Right lobe of liver (tissue), 4 donors: ENCODE measurements around the gene TARDBP.

Experiments used
- CTCF ChIP-seq, 4 donors: fragments of 200-600 bp in 3 of 4; fragments of 450-650 bp in 1 of 4; IDR thresholded peaks; one replicate each; pipeline versions ENCODE4 v1.5.1 to v1.8.0; 2016 to 2022; ENCODE audit warnings: antibody characterized with exemption in 4 of 4, mild to moderate bottlenecking in 2 of 4
- POLR2A ChIP-seq: fragments of 450-650 bp; IDR thresholded peaks from one replicate; pipeline ENCODE4 v1.6.1; 2017; ENCODE audit warnings: antibody characterized with exemption, mild to moderate bottlenecking
- donor health status: DM: no; HTN: no; CAD: no.
- donor health status: DM: no; HTN: no; CAD: no.
- donor health status: DM: no; HTN: yes; CAD: no.

GRCh38 chr1:11044849-11045427, 32.5 kb downstream of the TARDBP start:
- TF ChIP-seq POLR2A (no peak), CTCF (IDR thresholded peaks at IDR 0.05) (no peak)
